ENCODE results near the gene RASGRP2. TPM values are rescaled to one million over a fixed set of nuclear protein-coding genes. Genes with fewer than 3 reads are reported as not detected.

The RASGRP2 gene
- polyA plus RNA-seq, 1 donor (not counting 4 experiments of a cell fraction or from before 2014, with no cell fraction given) = 0.49 TPM

GRCh38 chr11:64776875-64777274 lies 32.9 kb upstream of the RASGRP2 start:
- Histone ChIP-seq H3K4me1 (ENCODE audit: control insufficient read depth, extremely low read depth, insufficient read depth, low read length) (peaks cover 16% of the 10 kb centered on the region), H3K9me3 (ENCODE audit: control insufficient read depth, low read depth, low read length) (no peaks in the 10 kb centered on the region), H3K9ac (ENCODE audit: control insufficient read depth, extremely low read depth, insufficient read depth, low read length) (peak overlapping the region; percentile 91), H3K27ac (ENCODE audit: control insufficient read depth, insufficient read depth, low read length) (peak overlapping the region; percentile 73), H3K4me2 (ENCODE audit: control insufficient read depth, extremely low read depth, insufficient read depth, low read depth, low read length) (peak overlapping the region; percentile 100), H3K27me3 (ENCODE audit: control insufficient read depth, extremely low read depth, insufficient read depth, low read length) (no peaks in the 10 kb centered on the region), H4K20me1 (ENCODE audit: control insufficient read depth, extremely low read depth, insufficient read depth, low read length) (peaks cover 49% of the 10 kb centered on the region), H2AFZ (ENCODE audit: control insufficient read depth, low read length) (no peak overlapping the region), H3K36me3 (ENCODE audit: control insufficient read depth in 2 of 2, extremely low read depth in 1 of 2, insufficient read depth in 2 of 2, low read length in 2 of 2) (peaks cover 26 to 45% of the 10 kb centered on the region in 2 experiments), H3K9me1 (ENCODE audit: control insufficient read depth, extremely low read depth, insufficient read depth, low read length) (no peaks in the 10 kb centered on the region), H3K4me3 (ENCODE audit: control insufficient read depth in 2 of 3, extremely low read depth in 1 of 3, insufficient read depth in 2 of 3, low read depth in 1 of 3, low read length in 3 of 3) (peak overlapping the region; percentile 58 to 100 (median 99)), H3K79me2 (ENCODE audit: control insufficient read depth, insufficient read depth, low read length) (peaks cover 56% of the 10 kb centered on the region)
- no peak for TF ChIP-seq EZH2 (IDR thresholded peaks at IDR 0.05; ENCODE audit: low read length)
- TF ChIP-seq CTCF (optimal IDR thresholded peaks at IDR 0.05 in 1 of 3, IDR thresholded peaks at IDR 0.05 in 1 of 3, conservative IDR thresholded peaks at IDR 0.05 in 1 of 3; ENCODE audit: extremely low read depth in 1 of 3, insufficient read depth in 2 of 3, low read length in 3 of 3) = no peak
- dilution Hi-C loops (cut with MboI; ENCODE audit: extremely low pct_ligation_motif_present, low sequenced_read_pairs) = no loop called here
- DNase-seq (ENCODE audit: low read depth, low spot score) = no peak
- no peak for FAIRE-seq

DNA sequence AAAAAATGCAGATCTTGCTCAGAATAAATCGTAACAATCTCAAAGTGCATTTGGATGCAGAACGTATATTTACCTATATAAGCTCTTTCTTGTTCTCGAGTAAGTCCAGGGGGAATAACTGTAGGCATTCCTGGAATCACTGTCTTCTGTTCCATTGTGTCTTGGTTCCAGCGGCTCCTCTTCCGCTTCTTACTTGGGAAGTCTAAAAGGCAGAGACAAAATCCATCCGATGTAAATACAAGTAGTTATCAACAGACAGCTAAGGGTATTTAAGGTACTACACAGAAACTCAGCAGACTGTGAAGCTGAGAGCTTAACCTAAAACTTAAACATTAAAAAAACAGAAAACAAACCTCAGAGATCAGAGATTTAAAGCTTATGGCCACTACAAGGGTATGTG lies 32.5 kb upstream of the RASGRP2 start:
- Histone ChIP-seq H3K4me3 (ENCODE audit: control insufficient read depth in 2 of 3, extremely low read depth in 1 of 3, insufficient read depth in 2 of 3, low read depth in 1 of 3, low read length in 3 of 3) (peak overlapping the region; percentile 58 to 100 (median 99)), H3K79me2 (ENCODE audit: control insufficient read depth, insufficient read depth, low read length) (peaks cover 60% of the 10 kb centered on the region), H3K27ac (ENCODE audit: control insufficient read depth, insufficient read depth, low read length) (no peak overlapping the region), H2AFZ (ENCODE audit: control insufficient read depth, low read length) (no peak overlapping the region), H3K4me1 (ENCODE audit: control insufficient read depth, extremely low read depth, insufficient read depth, low read length) (peaks cover 16% of the 10 kb centered on the region), H3K36me3 (ENCODE audit: control insufficient read depth in 2 of 2, extremely low read depth in 1 of 2, insufficient read depth in 2 of 2, low read length in 2 of 2) (peaks cover 29 to 48% of the 10 kb centered on the region in 2 experiments), H3K4me2 (ENCODE audit: control insufficient read depth, extremely low read depth, insufficient read depth, low read depth, low read length) (peak overlapping the region; percentile 100), H4K20me1 (ENCODE audit: control insufficient read depth, extremely low read depth, insufficient read depth, low read length) (peaks cover 50% of the 10 kb centered on the region), H3K27me3 (ENCODE audit: control insufficient read depth, extremely low read depth, insufficient read depth, low read length) (no peaks in the 10 kb centered on the region), H3K9me1 (ENCODE audit: control insufficient read depth, extremely low read depth, insufficient read depth, low read length) (no peaks in the 10 kb centered on the region), H3K9me3 (ENCODE audit: control insufficient read depth, low read depth, low read length) (no peaks in the 10 kb centered on the region), H3K9ac (ENCODE audit: control insufficient read depth, extremely low read depth, insufficient read depth, low read length) (peak overlapping the region; percentile 91)
- dilution Hi-C loops (cut with MboI; ENCODE audit: extremely low pct_ligation_motif_present, low sequenced_read_pairs) = no loop called here
- FAIRE-seq (no peak), DNase-seq (ENCODE audit: low read depth, low spot score) (no peak)
- no peak for TF ChIP-seq CTCF (optimal IDR thresholded peaks at IDR 0.05 in 1 of 3, IDR thresholded peaks at IDR 0.05 in 1 of 3, conservative IDR thresholded peaks at IDR 0.05 in 1 of 3; ENCODE audit: extremely low read depth in 1 of 3, insufficient read depth in 2 of 3, low read length in 3 of 3)
- TF ChIP-seq EZH2 (IDR thresholded peaks at IDR 0.05; ENCODE audit: low read length) = no peak

Data from keratinocyte (primary cell).